Middle frontal gyrus (tissue), 1 donor: ENCODE data around the gene RARA.

Source experiments
- DNase-seq: peaks from one replicate; pipeline ENCODE4 v3.0.0-alpha.2; 2015; ENCODE audit warnings: low spot score; ENCODE audit errors: extremely low spot score

RARA gene

DNA sequence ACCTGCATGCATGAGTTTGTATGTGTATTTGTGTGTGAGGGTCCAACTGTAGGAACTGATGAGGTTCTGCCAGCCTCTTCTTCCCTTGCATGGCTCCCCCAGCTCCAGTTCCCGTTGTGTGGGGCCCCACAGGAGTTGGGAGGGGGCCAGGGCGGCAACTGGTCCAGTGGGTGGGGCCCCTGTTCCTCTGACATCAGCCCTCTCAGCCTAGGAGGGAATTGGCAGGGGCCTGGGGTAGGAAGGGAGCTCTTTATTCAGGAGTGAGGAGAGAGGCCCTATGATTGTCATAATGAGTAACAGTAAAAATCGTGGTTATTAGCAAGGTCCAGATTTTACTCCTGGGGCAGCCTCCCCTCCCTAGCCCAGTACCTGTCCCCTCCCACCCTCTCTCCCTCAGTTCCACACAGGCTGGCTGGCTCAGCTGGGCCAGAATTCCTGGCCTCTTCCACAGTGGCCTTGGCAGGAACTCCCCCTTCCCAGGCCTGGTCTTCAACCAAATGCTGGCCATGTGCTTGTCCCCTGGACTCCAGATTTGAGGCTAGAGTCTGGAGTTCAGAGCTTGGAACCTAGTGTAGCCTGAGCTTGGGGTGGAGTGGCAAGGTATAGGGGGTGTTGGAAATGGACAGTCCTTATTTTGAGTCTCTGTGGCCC, 18.9 kb downstream of the RARA start:
- DNase-seq, result no peak

DNA sequence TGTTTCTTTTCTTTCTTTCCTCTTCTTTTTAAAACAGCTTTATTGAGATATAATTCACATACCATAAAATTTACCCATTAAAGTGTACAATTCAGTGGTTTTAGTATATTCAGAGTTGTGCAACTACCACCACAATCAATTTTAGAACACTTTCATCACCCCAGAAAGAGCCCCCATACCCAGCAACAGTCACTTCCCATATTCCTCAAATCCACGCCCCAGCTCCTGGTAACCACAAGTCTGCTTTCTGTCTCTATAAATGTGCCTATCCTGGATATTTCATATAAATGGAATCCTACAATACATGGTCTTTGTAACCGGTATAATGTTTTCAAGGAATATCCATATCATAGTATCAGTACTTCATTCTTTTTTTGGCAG, 19.4 kb downstream of the RARA start:
- no peak for DNase-seq

DNA sequence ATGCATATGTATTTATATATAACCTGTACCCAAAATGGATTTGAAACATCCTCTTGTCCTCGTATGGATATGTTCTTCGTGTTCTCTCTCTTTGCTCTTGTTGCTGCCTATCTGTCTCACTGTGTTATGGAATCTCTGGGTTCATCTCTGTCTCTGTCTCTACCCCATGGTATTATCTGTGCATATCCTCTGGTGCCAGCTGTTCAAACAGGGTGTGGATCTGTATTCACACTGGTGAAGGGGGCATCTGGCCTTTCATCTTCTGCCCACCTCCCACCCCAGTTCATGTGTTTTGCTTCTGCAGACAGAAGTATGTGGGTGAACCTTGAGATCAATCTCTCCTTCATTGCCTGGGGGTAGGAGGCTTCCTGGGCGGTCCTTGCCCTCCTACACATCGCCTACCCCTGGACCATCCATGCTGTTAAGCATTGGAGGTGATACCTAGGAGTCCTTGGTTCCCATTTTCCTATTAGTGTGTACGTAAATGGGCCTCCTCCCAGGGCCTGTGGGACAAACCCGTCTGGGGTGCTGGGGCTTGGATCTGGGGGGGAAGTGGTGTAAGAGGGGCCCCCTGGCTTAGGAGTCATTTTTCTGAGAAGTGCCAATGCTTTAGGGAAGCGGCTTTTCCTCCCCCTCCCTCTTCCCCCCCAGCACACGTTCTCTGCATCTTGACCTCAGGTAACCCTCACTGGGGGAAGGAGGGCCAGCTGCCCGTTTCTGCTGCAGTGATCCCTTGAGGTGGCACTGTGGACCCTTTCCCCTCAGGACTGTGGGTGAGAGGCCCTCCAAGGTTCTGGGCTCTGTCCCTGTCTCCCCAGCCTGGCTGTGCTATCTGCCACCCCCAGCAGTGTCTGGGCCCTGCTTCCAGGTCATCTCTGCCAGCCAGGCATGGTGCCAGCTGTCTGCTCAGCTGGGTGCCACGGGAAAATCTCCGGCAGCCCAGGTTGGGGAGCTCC, 21.1 kb downstream of the RARA start:
- DNase-seq, result no peak

DNA sequence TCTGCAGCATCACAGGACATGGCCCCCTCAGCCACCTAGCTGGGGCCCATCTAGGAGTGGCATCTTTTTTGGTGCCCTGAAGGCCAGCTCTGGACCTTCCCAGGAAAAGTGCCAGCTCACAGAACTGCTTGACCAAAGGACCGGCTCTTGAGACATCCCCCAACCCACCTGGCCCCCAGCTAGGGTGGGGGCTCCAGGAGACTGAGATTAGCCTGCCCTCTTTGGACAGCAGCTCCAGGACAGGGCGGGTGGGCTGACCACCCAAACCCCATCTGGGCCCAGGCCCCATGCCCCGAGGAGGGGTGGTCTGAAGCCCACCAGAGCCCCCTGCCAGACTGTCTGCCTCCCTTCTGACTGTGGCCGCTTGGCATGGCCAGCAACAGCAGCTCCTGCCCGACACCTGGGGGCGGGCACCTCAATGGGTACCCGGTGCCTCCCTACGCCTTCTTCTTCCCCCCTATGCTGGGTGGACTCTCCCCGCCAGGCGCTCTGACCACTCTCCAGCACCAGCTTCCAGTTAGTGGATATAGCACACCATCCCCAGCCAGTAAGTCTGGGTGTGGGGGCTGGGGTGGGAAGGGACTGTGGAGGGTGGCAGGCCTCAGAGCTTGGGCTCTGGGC, 22.0 kb downstream of the RARA start:
- DNase-seq, result no peak

DNA sequence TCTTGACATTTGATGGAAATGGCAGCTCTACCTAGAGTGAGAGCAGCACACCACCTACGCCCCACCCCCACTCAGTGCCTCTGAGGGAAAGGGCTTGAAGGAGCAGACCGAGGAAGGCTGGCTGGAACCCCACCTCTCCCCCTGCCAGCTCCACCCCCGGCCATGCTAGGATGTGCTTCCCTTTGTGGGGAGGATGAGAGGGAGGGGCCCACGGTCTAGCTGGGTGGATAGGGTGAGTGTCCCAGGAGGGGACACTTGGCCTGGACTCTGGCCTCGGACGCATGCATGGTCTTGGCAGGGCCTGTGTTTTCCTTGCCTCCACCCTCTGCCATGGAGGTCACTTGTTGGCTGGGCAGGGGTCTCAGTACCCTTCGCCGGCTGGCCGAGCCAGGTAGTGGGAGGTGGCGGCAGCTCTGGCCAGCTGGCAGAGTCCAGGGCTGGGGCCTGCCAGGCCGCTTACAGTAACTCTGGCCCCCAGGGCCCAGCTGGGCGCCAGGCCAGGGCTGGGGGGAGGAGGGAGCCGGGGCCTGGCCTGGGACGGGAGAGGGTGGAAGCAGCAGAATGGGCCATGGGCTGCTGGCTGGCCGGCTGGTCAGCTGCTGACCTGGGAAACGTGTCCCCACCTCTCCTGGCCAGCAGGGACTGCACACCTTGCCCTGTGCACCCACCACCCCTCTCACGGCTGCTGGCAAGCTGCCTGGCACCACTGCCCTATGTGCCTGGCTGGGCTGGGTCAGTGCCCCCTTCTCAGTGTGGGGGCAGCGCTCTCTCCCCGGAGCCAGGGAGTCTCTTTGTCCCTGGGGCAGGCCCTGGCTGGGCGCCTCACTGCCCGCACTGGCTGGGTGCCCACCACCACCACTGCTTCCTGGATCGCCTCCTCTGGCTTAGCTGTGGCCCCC, 23.0 kb downstream of the RARA start:
- no peak for DNase-seq

DNA sequence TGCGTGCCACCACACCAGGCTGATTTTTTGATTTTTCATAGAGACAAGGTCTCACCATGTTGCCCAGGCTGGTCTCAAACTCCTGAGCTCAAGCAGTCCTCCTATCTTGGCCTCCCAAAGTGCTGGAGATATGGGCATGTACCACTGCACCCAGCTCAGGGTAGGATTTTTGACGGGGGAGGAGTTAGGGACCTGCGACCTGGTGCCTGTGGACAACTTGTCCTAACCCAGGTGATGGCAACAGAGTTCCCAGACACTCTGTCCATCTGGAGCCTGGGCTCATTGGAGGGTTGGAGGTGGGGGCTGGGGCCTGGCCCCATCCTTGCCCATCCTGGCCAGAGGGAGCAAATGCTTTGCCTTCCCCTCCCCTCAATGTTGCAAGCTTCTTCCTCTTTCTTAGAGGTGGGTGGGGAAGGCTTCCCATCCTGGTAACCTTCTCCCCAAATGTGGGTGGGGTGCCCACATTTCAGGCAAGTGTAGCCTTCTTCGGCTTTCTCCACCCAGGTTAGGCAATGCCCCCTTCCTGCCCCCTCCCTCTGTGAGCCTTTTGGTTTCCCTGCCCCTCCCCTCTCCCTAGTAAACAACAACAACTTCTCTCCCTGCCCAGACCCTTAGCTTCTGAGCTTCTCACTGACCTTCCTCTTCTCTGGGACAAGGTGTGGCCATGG, 24.9 kb downstream of the RARA start:
- no peak for DNase-seq

DNA sequence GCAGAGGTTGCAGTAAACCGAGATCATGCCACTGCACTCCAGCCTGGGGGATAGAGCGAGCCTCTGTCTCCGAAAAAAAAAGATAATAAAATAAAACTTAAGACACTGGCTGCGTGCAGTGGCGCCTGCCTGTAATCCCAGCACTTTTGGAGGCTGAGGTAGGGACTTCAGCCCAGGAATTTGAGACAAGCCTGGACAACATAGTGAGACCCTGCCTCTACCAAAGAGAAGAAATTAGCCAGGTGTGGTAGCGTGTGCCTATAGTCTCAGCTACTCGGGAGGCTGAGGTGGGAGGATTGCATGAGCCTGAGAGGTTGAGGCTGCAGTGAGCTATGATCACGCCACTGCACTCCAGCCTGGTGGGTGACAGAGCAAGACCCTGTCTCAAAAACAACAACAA, 26.6 kb downstream of the RARA start:
- DNase-seq, result no peak

DNA sequence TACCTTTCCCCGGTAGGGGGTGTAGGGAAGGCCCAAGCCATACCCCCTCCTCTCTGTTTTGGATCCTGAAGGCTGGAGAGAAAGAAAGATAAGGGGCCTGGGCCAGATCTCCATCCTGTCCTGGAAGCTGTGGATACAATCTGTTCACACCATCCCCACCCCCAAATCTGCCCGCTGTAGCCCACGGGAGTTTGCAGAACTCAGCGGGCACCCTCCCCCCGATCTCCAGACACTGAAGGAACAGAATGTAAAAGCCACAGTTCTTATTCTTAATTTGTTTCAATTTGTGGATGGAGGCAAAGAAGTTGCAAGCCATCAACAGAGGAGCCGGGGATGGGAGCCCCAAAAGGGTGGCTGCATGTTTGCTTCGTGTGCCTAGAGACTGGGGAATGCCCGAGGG, 28.4 kb downstream of the RARA start:
- no peak for DNase-seq

DNA sequence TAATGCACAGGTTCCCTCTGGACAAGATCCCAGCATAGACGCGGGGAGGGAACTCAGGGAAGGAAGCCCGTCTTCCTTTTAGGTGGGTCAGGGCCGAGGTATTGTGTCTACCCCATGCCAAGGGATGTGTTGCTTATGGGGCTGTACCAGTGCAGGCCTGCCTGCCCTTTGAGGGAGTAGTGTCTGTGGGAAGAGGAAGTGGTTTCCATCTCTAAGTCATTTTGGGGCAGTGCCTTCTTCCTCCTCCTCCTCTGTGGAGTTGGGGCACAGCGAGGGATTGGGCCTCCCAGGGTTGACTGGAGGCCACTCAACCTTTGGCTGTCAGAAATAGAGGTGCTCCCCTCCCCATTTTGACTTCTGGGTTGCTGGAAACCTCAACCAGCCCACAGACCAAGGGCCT, 29.1 kb downstream of the RARA start:
- no peak for DNase-seq

DNA sequence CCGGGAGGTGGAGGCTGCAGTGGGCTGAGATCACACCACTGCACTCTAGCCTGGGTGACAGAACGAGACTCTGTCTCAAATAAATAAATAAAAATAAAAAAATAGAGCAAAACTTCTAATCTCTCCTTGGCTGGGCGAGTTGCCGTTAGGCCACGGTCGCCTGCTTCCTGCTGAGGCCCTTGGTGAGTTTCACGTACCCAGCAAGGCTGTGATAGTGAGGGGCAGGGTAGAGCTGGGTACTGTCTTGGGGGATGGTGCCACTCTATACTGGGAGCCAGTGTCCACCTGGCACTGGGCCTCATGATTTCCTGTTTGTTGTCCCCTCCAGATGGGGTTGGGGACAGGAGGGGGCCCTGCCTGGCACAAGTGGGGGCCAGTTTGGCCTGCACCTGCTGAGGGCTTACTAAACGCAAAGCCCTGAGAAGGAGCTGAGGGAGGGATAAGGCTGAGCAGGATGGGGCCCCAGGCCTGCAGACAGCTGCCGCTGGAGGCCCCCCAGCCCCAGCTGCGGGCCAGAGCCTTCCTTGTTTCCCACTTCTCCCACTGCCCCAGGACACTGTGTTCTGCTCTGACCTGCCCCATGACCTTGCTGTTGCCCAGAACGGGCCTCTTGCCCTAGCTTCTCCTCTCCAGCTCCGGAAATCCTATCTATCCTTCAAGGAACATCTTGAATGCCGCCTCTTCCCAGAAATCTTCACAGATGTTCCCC, 30.1 kb downstream of the RARA start:
- no peak for DNase-seq

DNA sequence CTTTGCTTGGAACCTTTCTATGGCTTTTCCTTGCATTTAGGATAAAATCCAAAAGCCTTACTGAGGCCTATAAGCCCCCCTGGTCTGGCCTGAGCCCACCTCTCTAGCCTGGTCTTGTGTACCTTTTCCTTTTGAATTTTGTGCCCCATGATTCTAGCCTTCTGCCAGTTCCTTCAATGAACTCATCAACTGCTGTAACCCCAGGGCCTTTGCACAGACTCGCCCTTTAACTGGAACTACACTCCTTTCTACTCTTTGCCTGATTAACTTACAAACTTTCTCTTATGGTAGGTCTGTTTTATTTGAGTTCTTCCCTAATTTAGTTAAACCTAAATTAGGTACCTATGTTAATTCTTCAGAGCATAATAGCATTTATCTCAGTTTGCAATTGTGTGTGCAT, 31.3 kb downstream of the RARA start:
- no peak for DNase-seq

DNA sequence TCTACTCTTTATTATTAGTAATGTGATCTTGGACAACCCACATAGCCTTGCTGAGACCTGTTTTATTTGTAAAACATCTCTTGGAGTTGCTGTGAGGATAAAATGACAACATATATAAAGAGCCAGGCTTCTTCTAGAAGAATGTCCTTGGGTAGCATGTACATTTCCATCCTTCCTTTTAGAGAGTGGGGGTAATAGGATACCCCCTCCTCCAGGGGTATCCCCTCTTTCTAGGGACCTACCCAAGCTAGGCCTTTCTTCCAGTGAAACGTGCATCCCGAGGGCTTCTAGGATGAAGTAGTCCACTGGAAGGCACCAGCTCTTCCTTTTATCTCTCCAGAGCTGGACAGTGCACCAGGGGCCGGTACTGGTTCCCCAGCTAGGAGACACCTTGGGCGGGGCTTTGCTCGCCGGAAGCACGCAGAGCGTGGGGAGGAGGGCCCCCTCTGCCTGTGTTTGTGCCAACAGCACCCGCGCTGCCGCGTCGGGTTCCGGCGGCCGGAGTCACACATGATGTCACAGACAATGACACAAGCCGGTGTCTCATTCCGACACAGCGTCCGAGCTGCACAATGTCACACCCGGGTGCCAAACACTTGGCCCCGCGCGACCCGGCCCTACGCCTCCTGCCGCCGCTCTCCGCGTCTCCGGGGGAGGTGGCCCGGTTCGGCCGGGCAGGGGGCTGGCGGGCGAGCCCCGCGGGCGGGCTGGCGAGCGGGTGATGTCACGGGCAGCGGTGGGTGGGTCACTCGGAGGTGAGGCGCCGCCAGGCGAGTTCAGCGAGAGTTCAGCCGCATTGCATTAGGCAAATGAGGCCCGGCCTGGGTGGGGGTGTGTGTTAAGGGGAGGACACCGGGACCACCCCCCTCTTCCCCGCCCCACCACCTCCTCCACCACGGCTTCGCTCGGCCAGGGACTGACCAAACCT, 32.2 kb downstream of the RARA start:
- DNase-seq, result no peak

DNA sequence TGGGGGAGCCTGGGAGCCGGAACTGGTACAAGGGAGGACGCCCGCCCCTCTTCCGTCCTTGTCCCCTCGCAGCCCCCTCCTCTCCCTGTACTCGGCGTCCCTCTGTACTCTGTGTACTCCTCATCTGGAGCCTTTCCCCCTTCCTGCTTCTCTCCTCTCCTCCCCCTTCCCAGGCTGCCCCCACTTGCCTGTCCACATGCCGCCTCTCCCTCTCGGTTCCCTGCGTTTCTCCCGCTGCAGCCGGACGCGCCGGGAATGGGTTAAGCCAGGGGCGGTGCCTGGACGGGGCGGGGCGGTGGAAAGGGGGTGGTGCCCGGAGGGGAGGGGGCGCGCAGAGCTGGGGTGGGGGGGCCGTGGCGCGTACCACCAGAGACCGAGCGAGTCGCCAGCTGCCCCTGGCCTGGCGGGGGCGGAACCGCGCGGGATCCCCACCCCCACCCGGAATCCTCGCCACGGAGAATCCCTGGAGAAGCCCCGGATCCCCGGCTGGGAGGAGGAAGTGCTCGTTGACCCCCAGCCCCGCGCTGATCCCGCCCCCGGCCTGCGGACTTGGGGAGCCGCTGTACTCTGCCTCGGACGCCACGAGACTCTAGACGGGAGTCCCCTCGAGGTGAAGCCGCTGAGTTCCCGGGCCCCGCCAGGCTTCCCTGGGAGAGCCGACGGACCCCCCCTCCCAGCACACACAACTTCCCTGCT, 33.0 kb downstream of the RARA start:
- no peak for DNase-seq

DNA sequence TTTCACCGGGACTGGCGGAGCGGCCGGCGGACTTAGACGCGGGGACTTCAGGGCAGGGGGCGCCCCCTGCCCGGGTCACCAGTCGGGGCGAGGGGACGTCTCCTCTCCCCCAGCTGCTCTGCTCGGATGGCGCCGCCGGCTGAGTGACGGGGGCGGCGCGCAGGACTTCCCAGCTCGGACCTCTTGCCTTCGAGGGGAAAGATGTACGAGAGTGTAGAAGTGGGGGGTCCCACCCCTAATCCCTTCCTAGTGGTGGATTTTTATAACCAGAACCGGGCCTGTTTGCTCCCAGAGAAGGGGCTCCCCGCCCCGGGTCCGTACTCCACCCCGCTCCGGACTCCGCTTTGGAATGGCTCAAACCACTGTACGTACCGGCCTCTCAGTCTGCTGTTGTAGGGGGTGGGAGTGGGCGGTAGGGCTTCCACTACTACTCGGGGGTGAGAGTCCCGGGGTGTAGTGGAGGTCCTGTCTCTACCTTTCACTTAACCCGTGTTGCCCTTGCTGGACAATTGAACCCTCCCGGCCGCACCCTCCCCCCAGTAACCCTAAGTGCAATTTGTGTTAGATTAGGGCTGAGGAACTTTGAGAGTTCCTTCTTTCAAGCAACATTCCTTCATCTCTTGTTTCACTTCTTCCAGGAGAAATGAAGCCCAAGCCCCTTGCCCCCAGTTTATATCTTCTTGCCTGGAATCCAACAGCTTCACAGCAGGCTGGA, 33.7 kb downstream of the RARA start:
- no peak for DNase-seq

DNA sequence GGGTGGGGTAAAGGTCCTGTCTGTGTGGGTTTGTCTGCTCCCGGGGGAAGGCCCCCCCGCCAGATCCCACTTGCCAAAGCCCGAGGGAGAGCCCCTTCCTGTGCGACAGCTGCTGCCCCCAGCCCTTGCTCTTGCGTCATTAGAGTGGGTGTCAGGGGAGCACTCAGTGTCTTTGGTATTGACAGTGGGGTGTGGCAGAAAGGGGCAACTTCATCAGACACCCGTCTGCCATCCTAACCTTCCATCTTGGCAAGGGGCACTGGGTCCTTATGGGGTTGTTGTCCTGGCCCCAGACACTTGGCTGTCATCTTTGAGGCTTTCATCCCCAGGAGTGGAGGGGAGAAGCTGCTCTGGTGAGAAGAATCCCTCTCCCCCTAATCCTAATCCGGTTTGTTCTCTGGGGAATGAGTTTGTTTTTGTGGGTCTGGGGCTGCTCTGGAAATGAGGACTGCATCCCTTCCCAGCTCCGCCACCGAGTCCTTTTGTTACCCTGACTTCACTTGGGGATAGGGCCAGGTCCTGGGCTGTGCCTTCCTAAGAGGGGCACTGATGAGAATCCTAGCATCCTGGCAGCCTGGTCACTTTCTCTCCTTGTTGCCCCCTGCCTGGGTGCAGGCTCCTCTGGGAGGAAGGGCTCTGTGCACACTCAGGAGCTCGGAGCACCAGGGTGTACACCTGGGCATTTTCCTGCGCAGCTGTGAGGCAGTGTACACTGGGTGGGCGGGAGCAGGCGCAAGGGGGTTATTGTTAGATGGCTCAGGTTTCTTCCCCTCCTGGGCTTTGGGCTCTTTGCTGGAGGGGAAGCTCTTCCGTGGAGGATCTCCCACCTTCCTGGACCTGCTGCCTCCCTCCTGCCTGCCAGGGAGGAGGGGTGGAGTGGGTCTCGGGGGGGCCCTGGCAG, 34.5 kb downstream of the RARA start:
- no peak for DNase-seq

DNA sequence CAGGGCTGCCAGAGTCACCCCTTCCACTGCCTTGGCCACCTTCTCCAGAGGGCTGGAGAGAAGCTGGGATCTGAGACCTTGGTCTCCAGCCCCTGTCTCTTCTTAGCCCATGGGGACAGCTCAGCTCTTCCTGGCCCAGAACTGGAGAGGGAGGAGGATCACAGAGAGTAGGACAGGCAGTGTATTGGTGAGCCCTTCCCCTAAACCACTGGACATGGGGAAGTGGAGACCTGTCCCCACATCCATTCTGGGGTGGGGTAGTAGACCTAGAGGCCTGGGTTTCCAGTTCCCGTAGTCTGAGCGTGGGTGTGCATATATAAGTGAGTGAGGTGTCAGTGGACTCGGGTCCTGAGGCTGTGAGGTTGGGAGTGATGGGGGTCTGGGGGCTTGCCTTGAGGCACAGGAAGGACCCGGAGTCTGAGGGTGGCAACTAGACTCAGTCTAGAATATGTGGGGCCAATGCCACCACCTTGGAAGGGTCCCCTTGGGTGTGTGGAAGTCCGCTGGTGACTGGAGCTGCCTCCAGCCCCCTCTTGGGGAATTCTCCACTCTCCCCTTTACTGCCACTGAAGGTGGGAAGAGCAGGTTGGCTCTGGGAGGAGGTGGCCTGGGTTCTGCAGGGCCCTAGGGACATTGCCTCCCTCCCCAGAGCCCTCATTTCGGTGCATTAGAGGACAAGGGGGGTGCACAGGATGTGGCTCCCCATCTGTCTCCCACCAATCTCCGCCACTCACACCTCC, 35.6 kb downstream of the RARA start:
- DNase-seq, result no peak
